H1 (cell line): ENCODE measurements around the gene ANKLE1. TPM values are rescaled to one million over a fixed set of nuclear protein-coding genes. Genes with fewer than 3 reads are reported as not detected.

Source experiments
- ATF2 ChIP-seq: IDR thresholded peaks from 2 replicates; pipeline ENCODE4 v1.6.1; 2012; ENCODE audit warnings: low read length, inconsistent platforms
- BCL11A ChIP-seq, 2 experiments: IDR thresholded peaks; one replicate each; pipeline ENCODE4 v1.6.1; 2011; ENCODE audit warnings: low read depth in 2 of 2, low read length in 2 of 2, mild to moderate bottlenecking in 2 of 2
- CHD1 ChIP-seq: IDR thresholded peaks from 2 replicates; pipeline ENCODE4 v1.6.1; 2012; ENCODE audit warnings: low read depth, low read length, improper control_type of control experiment
- CTCF ChIP-seq, 3 experiments: IDR thresholded peaks; 1 replicate in 2 of 3; 2 replicates in 1 of 3; pipeline versions ENCODE4 v1.5.1 to v1.6.1; 2011; ENCODE audit warnings: low read length in 3 of 3, mild to moderate bottlenecking in 3 of 3, inconsistent platforms in 2 of 3, low read depth in 1 of 3, moderate library complexity in 1 of 3; ENCODE audit not compliant: insufficient read depth in 1 of 3; ENCODE audit errors: control extremely low read depth in 1 of 3
- EGR1 ChIP-seq: IDR thresholded peaks from 2 replicates; pipeline ENCODE4 v1.6.1; 2011; ENCODE audit warnings: low read depth, low read length, borderline replicate concordance
- FOSL1 ChIP-seq: IDR thresholded peaks from 2 replicates; pipeline ENCODE4 v1.6.1; 2011; ENCODE audit warnings: mild to moderate bottlenecking, low read depth, low read length, moderate library complexity; ENCODE audit not compliant: insufficient read depth
- HDAC2 ChIP-seq, 2 experiments: fragments of 300-600 bp in 1 of 2; sonication (generic) in 1 of 2; IDR thresholded peaks; 2 replicates each; pipeline ENCODE4 v1.6.1; 2011 to 2012; ENCODE audit warnings: low read depth in 2 of 2, low read length in 2 of 2, mild to moderate bottlenecking in 2 of 2, moderate library complexity in 2 of 2, borderline replicate concordance in 1 of 2, inconsistent platforms in 1 of 2
- HDAC6 ChIP-seq: IDR thresholded peaks from one replicate; pipeline ENCODE4 v1.7.1; 2012; ENCODE audit warnings: low read depth, mild to moderate bottlenecking, inconsistent platforms, low read length, moderate library complexity
- JUN ChIP-seq: IDR thresholded peaks from 2 replicates; pipeline ENCODE4 v1.6.1; 2011; ENCODE audit warnings: low read depth, mild to moderate bottlenecking, improper control_type of control experiment, low read length
- KDM1A ChIP-seq: fragments of 200-600, 300-600 bp; sonication (generic); IDR thresholded peaks from 2 replicates; pipeline ENCODE4 v1.7.1; 2016; ENCODE audit warnings: mild to moderate bottlenecking, low read length, borderline replicate concordance
- NRF1 ChIP-seq: IDR thresholded peaks from 2 replicates; pipeline ENCODE4 v1.6.1; 2011; ENCODE audit warnings: mild to moderate bottlenecking, low read depth, low read length, improper control_type of control experiment
- PHF8 ChIP-seq: fragments of 200-600 bp; sonication (generic); conservative IDR thresholded peaks from 2 replicates; pipeline ENCODE4 v1.7.1; 2012; ENCODE audit warnings: low read depth, mild to moderate bottlenecking, inconsistent platforms, low read length, moderate library complexity
- POLR2A ChIP-seq, 2 experiments: IDR thresholded peaks; 1 replicate in 1 of 2; 2 replicates in 1 of 2; pipeline ENCODE4 v1.6.1; 2011; ENCODE audit warnings: low read depth in 2 of 2, low read length in 2 of 2, mild to moderate bottlenecking in 2 of 2; ENCODE audit errors: control extremely low read depth in 1 of 2
- RXRA ChIP-seq: IDR thresholded peaks from 2 replicates; pipeline ENCODE4 v1.6.1; 2011; ENCODE audit warnings: low read depth, mild to moderate bottlenecking, low read length, moderate library complexity; ENCODE audit not compliant: insufficient read depth
- SIN3A ChIP-seq, 2 experiments: IDR thresholded peaks in 1 of 2; conservative IDR thresholded peaks in 1 of 2; 2 replicates each; pipeline ENCODE4 v1.6.1; 2011 to 2012; ENCODE audit warnings: low read length in 2 of 2, improper control_type of control experiment in 1 of 2, low read depth in 1 of 2, mild to moderate bottlenecking in 1 of 2
- USF2 ChIP-seq: IDR thresholded peaks from 2 replicates; pipeline ENCODE4 v1.6.1; 2011; ENCODE audit warnings: low read length, improper control_type of control experiment
- YY1 ChIP-seq: IDR thresholded peaks from 2 replicates; pipeline ENCODE4 v1.6.1; 2011; ENCODE audit warnings: low read depth, mild to moderate bottlenecking, low read length
- polyA plus RNA-seq, 7 experiments: library from polyadenylated mRNA; depleted of rRNA in 3 of 7; stranded (reverse) in 5 of 7; unstranded in 2 of 7; fragments of >200 nt in 5 of 7; fragments of 200-250 nt in 2 of 7; gene quantifications; 1 replicate in 5 of 7; 2 replicates in 1 of 7; 4 replicates in 1 of 7; pipeline versions ENCODE4 v1.2.1 to v1.2.3, GENCODE V29; 2011 to 2013; ENCODE audit warnings: missing spikeins in 2 of 7, mixed read lengths in 2 of 7
- total RNA-seq: library from RNA; stranded (reverse); fragmentation: NEBNext Ultra II Directional; extraction: Animal tissue kit (Norgen Biotek cat#: 25700); gene quantifications from 2 replicates; pipeline ENCODE4 v1.2.1, GENCODE V29; 2021

Gene ANKLE1
- total and polyA plus RNA-seq, 2 of the 8 experiments (the other 6 are each of a cell fraction or from before 2014, with no cell fraction given) = 6.1 to 9.6 TPM

- TF ChIP-seq NRF1 (no peak), EGR1 (no peak), YY1 (no peak), CHD1 (no peak), ATF2 (no peak), BCL11A (IDR thresholded peaks at IDR 0.05; ENCODE audit: low read depth in 2 of 2, low read length in 2 of 2) (no peak), HDAC2 (IDR thresholded peaks at IDR 0.05; ENCODE audit: borderline replicate concordance in 1 of 2, low read depth in 2 of 2, low read length in 2 of 2) (no peak), USF2 (peak; percentile 91), HDAC6 (no peak), SIN3A (conservative IDR thresholded peaks at IDR 0.05 in 1 of 2, IDR thresholded peaks at IDR 0.05 in 1 of 2; ENCODE audit: low read depth in 1 of 2, low read length in 2 of 2) (no peak), RXRA (no peak), JUN (no peak), KDM1A (peak; percentile 38; the same call in 1 of the 2 replicates), CTCF (IDR thresholded peaks at IDR 0.05; ENCODE audit: control extremely low read depth in 1 of 3, insufficient read depth in 1 of 3, low read depth in 1 of 3, low read length in 3 of 3) (no peak), PHF8 (no peak), POLR2A (IDR thresholded peaks at IDR 0.05; ENCODE audit: control extremely low read depth in 1 of 2, low read depth in 2 of 2, low read length in 2 of 2) (0 out of 3 replicates have a peak, but pooled peaks of 1 of the 2 experiments have one; percentile 44), FOSL1 (no peak)
Observed at GRCh38 chr19:17264641-17264979, 17.1 kb upstream of the ANKLE1 start, which contains the start of gene USHBP1 (continued).
